ENCODE results near the gene LSAMP.
"Not testable (repeated sequence)": the region's sequence is repeated elsewhere in the genome, so short reads cannot be mapped to it uniquely, and the experiment has no call there.

LSAMP gene

DNA sequence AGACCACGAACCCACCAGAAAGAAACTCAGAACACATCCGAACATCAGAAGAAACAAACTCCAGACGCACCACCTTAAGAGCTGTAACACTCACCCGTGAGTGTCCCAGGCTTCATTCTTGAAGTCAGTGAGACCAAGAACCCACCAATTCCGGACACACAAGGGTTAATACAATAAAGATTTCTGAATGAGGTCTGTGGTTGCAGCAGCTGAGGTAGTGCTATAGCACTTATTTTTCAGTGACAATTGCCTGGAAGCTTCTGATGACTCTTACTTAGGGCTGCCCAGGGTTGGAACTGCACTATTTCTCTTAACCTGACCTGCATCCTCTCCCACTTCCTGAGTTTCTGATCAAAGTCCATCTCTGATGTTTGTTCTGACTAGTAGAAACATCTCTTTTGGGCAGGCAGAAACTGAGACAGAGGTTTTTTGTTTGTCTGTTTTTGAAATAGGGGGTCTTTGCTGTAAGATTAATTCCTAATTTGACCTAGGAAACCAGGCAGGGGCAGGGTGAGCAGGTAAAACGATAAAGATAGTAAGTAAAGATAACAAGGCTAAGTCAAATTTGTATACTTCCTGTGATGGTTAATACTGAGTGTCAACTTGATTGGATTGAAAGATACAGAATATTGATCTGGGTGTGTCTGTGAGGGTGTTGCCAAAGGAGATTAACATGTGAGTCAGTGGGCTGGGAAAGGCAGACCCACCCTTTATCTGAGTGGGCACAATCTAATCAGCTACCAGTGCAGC lies 652.9 kb downstream of the LSAMP start:
- peak; percentile 48 for DNase-seq (ENCODE audit: low spot score)

DNA sequence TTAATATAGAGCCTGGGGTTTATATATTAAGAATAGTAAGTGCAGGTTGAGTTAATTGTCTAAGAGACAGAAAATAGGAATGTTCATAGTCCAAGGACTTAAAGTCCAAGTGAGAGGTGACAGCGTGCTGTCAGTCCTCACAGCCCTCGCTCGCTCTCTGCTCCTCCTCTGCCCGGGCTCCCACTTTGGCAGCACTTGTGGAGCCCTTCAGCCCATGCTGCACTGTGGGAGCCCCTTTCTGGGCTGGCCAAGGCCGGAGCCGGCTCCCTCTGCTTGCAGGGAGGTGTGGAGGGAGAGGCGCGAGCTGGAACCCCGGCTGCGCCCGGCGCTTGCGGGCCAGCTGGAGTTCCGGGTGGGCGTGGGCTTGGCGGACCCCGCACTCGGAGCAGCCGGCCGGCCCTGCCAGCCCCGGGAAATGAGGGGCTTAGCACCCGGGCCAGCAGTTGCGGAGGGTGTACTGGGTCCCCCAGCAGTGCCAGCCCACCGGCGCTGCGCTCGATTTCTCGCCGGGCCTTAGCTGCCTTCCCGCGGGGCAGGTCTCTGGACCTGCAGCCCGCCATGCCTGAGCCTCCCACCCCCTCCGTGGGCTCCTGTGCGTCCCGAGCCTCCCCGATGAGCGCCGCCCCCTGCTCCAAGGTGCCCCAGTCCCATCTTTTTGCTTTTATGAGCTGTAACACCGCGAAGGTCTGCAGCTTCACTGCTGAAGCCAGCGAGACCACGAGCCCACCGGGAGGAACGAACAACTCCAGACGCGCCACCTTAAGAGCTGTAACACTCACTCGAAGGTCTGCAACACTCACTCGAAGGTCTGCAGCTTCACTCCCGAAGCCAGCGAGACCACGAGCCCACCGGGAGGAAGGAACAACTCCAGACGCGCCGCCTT lies 653.8 kb downstream of the LSAMP start:
- not testable (repeated sequence) for DNase-seq (ENCODE audit: low spot score)

DNA sequence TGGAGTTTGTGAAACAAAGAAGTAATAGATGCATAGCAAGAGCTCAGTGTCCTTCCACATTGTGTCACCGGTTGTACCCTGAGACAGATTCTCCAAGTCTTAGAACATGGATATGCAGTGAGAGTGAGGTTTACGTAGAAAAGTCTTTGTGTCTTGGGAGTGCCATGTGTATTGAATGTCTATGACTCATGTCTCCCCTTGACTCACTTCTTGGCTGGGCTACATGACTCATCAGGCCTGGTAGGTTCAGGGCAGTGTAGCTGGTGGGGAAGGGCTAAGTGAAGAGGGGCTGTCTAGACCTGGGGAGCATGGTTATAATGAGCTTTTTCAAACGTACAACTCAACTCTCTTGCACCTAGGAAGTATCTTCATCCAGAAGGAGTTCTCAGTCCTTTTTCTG lies 654.5 kb downstream of the LSAMP start:
- DNase-seq (ENCODE audit: low spot score) = peak; percentile 78

DNA sequence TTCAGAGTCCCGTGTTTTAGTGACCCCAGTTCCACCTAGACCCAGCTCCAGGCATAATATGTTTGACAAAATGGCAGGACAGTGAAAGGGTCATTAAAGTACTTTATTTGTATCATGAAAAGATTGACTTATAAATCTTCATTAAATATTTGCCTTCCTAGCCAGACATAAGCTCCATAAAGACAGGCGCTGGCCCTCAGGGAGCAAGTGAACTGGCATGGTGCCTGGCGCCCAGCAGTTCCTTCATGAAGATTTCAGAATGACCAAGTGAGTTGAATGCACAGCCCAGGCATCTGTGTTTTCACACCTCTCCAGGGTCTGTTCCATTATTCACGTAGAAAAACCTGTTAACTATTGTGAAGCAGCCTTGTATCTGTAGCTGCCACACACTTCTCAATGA lies 655.8 kb downstream of the LSAMP start:
- no peak for DNase-seq (ENCODE audit: low spot score)

DNA sequence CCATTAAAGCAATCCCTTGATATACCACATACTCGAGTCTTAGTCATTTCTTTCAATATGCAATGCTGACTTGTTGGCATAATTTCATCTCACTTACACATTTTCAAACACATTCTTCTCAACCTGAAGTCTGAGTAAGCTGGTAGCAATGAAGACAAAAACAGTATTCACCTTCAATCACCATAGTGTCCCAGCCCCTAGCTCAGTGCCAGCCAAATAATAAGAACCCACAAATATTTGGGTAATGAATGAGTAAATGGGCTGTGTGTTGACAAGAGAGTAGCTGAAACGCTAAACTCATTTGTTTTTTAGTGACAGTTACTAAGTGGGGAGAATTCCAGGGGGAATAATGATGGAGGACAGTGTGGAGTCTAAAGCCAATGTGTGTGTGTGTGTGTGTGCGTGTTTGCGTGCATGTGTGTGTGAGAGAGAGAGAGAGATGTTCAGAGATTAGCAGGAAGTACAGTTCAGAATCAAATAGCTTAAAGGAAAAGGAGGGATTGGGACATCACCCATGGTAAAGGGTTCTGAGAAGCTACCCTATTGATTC lies 656.3 kb downstream of the LSAMP start:
- no peak for DNase-seq (ENCODE audit: low spot score)

DNA sequence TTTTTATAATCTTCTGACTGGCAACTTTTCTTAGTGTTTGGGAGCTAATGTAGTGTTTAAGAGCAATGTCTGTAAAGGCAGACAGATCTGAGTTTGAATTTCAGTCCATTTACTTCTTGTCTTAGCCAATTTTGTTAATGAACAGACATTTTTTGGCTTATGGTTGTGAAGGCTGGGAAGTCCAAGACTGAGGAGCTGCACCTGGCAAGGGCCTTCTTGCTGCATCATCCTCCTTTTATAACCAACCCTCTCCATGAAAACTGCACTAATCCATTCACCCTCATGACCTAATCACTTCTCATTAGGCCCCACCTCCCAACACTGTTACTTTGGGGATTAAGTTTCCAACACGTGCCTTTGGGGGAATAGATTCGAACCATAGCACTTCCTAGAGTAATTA lies 657.5 kb downstream of the LSAMP start:
- DNase-seq (ENCODE audit: low spot score) = no peak

DNA sequence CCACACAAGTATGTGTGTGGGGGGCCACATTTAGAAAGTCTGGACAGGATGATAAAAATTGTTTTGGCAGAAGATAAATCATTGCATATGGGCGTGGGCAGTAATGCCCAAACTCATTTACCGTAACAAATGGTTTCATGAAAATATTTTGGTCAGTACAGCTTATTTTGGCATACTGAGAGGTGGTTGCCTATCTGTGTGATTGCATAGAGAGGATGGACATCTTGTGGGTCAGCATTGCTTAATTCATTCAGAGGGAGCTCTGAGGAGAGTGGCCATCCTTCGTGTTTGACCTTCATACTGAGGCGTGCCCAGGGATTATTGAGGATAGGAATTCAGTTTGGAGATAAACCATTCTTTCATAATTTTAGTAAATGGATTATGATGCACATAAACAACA lies 659.5 kb downstream of the LSAMP start:
- DNase-seq (ENCODE audit: low spot score) = no peak

DNA sequence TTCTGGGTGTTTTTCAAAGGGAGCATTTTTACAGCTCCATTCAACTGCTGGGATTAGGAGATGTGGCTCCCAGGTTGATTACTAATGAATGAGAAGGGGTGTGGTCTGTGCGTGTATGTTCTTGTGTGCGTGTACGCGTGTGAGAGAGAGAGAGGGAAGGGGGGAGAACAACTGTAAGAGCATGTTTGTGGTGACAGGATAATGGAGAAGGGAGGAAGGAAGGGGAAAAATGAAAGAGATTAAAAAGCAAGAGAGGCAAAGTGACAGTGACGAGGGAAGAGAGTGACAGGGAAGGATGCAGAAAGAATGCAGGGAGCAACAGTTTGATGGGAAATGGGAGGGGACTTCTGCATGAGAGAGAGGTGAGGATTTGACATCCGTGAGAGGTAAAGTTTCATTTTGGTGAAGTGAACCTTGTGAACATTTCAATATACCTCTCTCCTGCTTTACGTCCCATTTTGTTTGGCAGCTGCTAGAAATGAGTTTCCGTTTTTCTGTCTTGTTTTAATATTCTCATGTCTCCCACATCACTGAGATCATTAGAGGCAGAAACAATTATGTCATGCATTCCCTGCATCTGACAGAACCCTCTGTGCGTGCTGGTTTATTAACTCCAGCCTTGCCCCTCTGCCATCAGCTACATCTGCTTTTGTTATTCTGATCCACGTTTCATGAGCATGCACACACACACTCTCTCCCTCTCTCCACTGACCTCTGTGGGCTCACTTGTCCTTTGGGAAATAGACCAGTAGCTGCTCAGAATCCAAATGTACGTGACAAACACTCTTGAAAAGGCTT lies 660.3 kb downstream of the LSAMP start:
- DNase-seq (ENCODE audit: low spot score) = no peak

DNA sequence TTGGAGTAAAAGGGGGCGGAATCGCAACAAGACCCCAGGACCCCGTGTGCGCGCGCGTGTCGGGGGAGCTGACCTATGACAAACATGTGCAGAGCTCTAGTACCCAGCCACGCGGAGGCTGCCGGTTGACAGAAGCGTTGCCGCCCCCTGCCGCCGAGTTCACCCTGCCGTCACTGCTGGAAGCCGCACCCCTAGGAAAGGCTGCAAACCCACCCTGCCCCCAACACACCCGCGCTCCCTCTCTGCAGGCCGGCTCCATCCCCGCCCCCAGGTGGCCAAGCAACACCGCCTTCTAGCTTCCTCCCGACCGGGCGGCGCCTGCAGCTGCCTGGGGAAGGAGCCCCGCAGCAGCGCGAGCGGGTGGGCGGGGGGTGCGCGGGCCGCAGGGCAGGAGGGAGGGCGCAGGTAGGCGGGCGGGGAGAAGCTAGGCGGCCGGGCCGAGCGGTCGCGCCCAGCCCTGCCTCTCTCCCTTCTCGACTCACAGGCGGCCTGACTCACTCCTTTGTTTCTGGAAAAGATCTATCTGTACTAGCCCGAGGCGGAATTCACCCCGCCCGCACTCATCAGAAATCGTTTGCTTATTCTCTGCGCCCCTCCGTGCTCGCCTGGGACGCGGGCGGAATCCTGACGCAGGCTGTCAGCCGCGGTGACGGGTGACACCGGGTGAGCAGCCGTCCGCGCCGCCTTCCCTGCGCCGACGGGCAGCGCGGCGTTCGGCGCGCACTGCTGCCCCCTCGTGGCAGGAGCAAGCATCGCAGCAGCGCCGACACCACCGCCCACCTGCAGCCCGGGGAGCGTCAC lies 661.1 kb downstream of the LSAMP start:
- peak; percentile 87 for DNase-seq (ENCODE audit: low spot score)

DNA sequence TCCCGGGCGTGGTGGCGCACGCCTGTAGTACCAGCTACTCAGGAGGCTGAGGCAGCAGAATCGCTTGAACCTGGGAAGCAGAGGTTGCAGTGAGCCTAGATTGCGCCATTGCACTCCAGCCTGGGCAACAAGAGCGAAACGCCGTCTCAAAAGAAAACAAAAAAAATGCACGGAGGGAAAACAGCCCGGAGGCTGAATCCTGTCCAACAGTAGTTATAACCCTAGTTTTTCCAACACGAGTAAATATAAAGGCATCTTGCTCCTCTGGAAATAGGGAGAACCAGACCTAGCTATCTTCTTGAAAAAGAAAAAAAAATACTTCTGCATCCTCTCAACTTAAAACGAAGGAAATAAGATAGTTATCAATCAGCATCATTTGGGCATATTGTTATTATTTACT lies 661.9 kb downstream of the LSAMP start:
- DNase-seq (ENCODE audit: low spot score) = not testable (repeated sequence)

DNA sequence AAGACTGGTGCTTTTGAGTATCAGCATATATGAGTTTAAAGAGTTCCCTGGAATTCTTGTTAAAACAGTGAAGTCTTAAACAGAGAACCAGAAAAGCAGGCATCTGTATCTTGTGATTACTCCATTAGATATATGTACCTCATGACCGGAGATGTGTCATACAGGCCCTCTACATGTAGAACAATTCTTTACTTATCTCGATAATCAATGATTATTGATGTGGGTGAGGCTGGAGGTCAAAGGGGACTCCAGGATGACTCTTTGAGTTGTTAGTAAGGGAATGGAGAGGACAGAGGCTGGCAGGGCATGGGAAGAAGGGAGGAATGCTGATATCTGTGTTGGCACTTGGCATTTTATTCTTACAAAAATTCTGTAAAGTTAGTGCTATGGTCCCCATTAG lies 666.3 kb downstream of the LSAMP start:
- DNase-seq (ENCODE audit: low spot score) = no peak

DNA sequence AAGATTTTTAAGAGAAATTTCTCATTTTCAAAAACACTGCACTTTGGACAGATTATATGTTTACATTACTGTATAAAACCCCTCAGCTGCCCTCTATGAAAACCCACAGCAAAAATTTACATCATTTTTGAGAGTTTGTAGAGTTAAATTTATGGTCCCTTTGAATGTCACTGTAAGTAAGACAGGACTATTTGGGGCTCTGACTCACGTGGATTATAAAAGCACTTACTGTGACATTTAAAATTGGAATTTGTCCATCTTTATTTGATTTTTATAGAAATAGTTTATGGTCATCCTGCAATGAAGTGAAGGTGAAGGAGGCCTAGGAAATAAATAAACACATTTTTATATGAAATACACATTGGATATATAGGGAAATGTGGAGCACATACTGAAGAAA lies 672.3 kb downstream of the LSAMP start:
- no peak for DNase-seq (ENCODE audit: low spot score)

DNA sequence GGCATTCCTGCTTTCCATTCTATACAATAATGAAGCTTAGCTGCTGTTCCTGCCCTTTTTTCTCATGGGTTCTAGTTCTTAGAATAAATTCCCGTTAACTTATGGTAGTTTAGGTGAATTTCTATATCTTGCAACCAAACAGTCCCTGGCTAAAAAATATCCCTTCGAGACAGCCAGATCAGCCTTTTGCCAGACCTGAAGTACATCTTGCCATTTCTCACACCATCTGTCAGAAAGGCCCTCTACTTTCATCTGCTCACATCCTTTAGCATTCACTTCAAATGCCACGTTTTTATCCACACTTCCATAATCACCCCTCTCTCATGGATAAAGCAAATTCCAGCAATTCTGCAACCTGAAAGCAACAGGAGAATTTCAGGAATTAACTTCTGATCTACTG lies 676.6 kb downstream of the LSAMP start:
- DNase-seq (ENCODE audit: low spot score) = no peak

DNA sequence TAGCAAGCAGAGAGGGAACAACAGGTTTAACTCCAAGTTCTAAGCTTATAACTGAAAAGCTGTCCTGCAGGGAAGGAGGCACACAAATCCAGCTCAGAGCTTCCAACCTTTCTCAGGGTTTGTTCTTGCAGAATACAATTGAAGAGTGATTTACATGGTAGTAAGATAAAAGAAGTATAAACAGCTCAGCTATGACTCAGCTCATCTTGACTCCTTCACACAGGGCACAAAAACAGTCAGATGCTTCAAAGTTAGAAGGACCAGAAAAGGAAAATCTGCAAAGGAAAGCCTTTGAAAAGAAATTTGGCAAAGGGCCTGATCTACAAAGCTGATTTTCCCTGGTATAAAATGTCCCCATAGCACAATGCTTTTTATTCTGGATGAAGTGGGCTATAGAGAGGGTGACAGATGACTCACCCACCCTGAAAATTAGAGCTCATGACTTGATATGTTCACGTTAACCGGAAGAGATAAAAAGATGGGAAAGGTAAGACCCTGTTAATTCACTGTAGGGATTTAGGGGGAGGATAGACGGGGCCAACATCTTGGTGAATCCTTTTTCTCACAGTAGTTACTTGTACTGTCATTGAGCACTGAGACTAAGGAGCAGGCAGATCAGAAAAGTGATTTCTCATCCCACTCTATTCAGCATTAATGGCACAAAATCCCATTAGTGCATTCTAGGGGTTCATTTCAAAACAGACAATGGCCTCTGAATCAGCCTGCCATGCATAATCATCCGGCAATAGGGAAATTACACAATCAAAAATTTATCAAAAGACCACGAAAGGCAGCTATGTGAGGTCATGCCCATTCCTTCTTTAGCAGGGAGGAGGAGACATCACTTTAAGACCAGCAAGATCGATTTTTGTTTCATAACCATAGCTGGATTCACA lies 678.5 kb downstream of the LSAMP start:
- DNase-seq (ENCODE audit: low spot score) = no peak

DNA sequence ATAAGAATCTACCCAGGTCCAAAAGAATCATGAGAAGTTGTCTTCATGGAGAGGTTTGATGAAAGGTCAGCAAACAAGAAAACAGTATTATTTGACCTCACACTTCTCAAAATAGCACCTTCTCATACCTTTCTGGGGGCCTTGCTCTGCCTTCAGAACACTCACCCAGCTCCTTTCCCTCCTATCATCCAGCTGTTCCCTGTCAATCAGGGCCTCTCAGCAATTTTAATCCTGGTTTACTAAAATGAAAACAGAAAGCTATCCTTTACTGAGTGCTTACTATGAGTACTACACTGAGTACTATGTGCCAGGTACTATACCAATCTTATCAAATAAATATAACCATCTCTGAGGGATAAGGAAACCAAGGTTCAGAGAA lies 683.4 kb downstream of the LSAMP start:
- DNase-seq (ENCODE audit: low spot score) = no peak

DNA sequence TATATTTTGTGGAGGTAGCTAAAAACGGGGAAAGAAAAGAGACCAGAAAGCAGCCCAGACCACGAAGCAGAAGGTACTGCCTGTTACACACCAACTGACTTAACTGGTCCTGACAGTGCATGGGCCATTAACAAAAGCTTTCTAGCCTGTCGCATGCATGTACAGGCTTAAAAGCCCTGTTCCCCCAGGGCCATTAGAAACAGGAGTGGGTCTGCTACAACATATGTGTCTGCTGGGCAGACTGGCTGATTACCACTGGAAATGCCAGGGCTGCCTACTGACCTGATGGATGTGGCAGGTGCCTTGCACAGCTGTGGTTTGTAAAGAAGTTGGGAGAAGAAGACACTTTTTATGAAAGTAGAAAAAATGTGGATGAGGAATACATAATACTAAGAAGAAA lies 684.6 kb downstream of the LSAMP start:
- DNase-seq (ENCODE audit: low spot score) = no peak

DNA sequence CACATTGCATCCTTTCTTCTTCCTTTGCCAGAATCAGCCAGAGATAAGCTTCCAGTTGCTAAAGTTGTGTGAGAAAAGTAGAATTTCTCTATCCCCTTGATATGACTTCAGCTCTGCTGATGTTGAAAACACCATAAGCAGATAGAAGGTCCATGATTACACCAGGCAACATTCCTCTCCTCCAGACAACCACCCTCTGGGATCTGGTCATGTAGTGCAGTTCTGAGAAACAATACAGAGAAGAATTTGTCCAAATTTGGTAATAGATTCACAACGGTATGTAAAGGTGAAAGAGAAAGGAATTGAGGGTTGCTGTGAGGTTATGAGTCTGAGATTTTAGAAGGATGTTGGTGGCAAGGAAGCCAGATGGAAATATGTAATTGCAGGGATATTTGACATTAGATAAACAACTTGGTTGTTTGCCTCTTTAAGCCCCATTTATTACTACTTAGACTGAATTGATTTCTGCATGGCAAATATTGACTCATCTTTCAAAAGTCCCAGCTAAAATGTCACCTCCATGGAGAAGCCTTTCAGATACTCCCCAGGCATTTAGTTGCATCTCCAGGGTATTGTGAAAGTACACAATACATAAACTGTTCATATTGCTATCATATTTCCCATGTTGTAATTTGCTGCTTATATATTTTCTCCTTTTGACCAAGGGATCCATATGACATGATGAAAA lies 687.1 kb downstream of the LSAMP start:
- no peak for DNase-seq (ENCODE audit: low spot score)

DNA sequence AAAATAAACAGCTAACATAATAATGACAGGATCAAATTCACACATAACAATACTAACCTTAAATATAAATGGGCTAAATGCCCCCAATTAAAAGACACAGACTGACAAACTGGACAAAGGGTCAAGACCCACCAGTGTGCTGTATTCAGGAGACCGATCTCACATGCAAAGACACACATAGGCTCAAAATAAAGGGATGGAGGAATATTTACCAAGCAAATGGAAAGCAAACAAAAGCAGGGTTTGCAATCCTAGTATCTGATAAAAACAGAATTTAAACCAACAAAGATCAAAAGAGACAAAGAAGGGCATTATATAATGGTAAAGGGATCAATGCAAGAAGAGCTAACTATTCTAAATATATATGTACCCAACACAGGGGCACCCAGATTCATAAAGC lies 692.3 kb downstream of the LSAMP start:
- DNase-seq (ENCODE audit: low spot score) = not testable (repeated sequence)

Measured in activated CD4-positive, alpha-beta T cell treated with anti-CD3 and anti-CD28 coated beads, Interleukin-2, Interleukin-4, amounts not matched to agents 100 ng/mL and 50 ng/mL, durations not matched to agents 16 hours and 8 hours (primary cell).